ENCODE measurements around the gene LAPTM5. TPM values are rescaled to one million over a fixed set of nuclear protein-coding genes. Genes with fewer than 3 reads are reported as not detected.

Gene LAPTM5
- total RNA-seq, 1 experiment from 2014 or later, result not detected

DNA sequence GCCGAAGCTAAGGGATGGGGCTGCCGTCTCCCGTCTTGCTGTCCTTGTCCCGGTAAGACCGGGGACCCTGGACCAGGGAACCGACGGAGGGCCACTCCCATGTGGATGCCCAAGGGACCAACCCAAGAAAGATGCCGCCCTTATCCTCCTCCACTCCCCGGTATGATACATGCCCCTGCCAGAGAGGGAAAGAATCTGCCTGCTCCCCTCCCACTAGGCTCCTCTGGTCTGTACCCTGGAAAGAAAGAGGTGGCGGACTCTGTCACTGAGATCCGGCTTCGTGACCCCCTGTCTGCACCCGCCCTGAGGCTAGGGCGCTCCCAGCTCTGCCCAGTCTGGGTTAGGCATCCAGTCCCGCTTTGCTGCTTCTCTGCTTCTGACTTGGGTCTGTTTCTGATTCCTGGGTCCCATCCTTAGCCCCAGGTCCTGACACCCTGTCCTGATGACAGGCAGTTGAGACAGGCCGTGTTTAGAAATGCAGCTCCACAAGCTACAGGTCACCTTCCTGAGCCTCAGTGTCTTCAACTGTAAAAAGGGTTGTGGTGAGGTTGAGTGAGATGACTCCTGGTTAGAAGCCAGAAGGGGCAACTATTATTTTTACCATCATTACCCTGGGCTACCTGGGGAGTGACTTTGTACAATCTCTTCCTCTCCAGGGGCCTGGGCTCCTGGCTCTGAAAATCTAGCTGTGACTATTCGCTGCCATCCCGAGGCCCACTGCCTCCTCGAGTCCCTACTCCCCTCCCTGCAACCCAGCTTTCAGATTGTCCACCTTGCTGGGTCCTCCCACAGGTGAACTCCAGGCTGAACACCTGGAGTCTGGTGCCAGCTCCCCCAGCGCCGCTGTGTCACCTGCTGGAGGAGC, 37.9 kb downstream of the LAPTM5 start:
- Histone ChIP-seq H3K27ac (ENCODE audit: low read depth, low read length, poor library complexity, severe bottlenecking) (no peak overlapping the region), H3K4me3 (ENCODE audit: low read depth, low read length, poor library complexity, severe bottlenecking) (peak overlapping the region; percentile 64), H3K4me1 (ENCODE audit: insufficient read depth, low read length, poor library complexity, severe bottlenecking) (peaks cover 5% of the 10 kb centered on the region), H3K9me3 (ENCODE audit: low read depth, low read length, poor library complexity, severe bottlenecking) (peaks cover 7% of the 10 kb centered on the region), H3K36me3 (ENCODE audit: insufficient read depth, low read length, poor library complexity, severe bottlenecking) (no peaks in the 10 kb centered on the region), H3K27me3 (replicated peaks; ENCODE audit: insufficient read depth, low read depth, low read length, poor library complexity) (no peaks in the 10 kb centered on the region)
- POLR2A ChIA-PET (ENCODE audit: low non-redundant PET), result no interaction called here
- BruUV-seq (replicated peaks), result TSS peak; percentile 50
- CTCF ChIA-PET, result interaction anchor here (0.7 to 2.1 kb wide), 7 partner anchors 59 to 211 kb away, joined by 3 to 56 read pairs (median 10); no protein-coding TSS in a partner anchor
- TF ChIP-seq EZH2 (IDR thresholded peaks at IDR 0.05; ENCODE audit: borderline replicate concordance, low read depth, low read length, poor library complexity, severe bottlenecking) (no peak), CTCF (conservative IDR thresholded peaks at IDR 0.05; ENCODE audit: low read depth, low read length) (no peak)
- DNase-seq (ENCODE audit: low spot score), result no peak
- intact Hi-C loops (cut with micrococcal nuclease; ENCODE audit: unreplicated experiment), result loop anchor here (1.0 to 5.0 kb wide), 3 partner anchors 60 to 208 kb away; no protein-coding TSS in a partner anchor

- ChIA-PET CTCF (interaction anchor here (0.6 to 2.1 kb wide), 11 partner anchors 60 to 1391 kb away, joined by 3 to 56 read pairs (median 5); no protein-coding TSS in a partner anchor), POLR2A (ENCODE audit: low non-redundant PET) (interaction anchor here (0.6 to 0.7 kb wide), 3 partner anchors 82 to 1537 kb away, joined by 3 to 15 read pairs (median 4); partner anchors contain the start of gene SRSF4)
- H3K27me3 ChIP-seq (replicated peaks; ENCODE audit: insufficient read depth, low read depth, low read length, poor library complexity), result no peaks in the 10 kb centered on the region
- intact Hi-C loops (cut with micrococcal nuclease; ENCODE audit: unreplicated experiment), result loop anchor here (1.0 to 5.0 kb wide), 3 partner anchors 60 to 208 kb away; no protein-coding TSS in a partner anchor
- peak overlapping the region; percentile 92 for H3K27ac ChIP-seq (ENCODE audit: low read depth, low read length, poor library complexity, severe bottlenecking)
- no peaks in the 10 kb centered on the region for H3K36me3 ChIP-seq (ENCODE audit: insufficient read depth, low read length, poor library complexity, severe bottlenecking)
- BruUV-seq (replicated peaks), result no TSS peak
- TF ChIP-seq EZH2 (IDR thresholded peaks at IDR 0.05; ENCODE audit: borderline replicate concordance, low read depth, low read length, poor library complexity, severe bottlenecking) (no peak), CTCF (conservative IDR thresholded peaks at IDR 0.05; ENCODE audit: low read depth, low read length) (peak; percentile 94)
- peaks cover 5% of the 10 kb centered on the region for H3K4me1 ChIP-seq (ENCODE audit: insufficient read depth, low read length, poor library complexity, severe bottlenecking)
- H3K4me3 ChIP-seq (ENCODE audit: low read depth, low read length, poor library complexity, severe bottlenecking), result peak overlapping the region; percentile 64
- peak; percentile 96 for DNase-seq (ENCODE audit: low spot score)
- H3K9me3 ChIP-seq (ENCODE audit: low read depth, low read length, poor library complexity, severe bottlenecking), result peaks cover 7% of the 10 kb centered on the region
Observed at GRCh38 chr1:30718636-30719405, 38.8 kb downstream of the LAPTM5 start.

- POLR2A ChIA-PET (ENCODE audit: low non-redundant PET), result interaction anchor here (0.6 to 0.7 kb wide), 2 partner anchors 83 to 1536 kb away, joined by 3 to 4 read pairs; partner anchors contain the start of gene SRSF4
- TF ChIP-seq CTCF (conservative IDR thresholded peaks at IDR 0.05; ENCODE audit: low read depth, low read length) (no peak), EZH2 (IDR thresholded peaks at IDR 0.05; ENCODE audit: borderline replicate concordance, low read depth, low read length, poor library complexity, severe bottlenecking) (no peak)
Observed at GRCh38 chr1:30718091-30718635, 39.4 kb downstream of the LAPTM5 start.

More at GRCh38 chr1:30718091-30718635, 39.4 kb downstream of the LAPTM5 start:
- peak; percentile 98 for DNase-seq (ENCODE audit: low spot score)
- CTCF ChIA-PET, result interaction anchor here (0.6 to 2.1 kb wide), 11 partner anchors 61 to 1391 kb away, joined by 3 to 56 read pairs (median 6); no protein-coding TSS in a partner anchor
- Histone ChIP-seq H3K4me3 (ENCODE audit: low read depth, low read length, poor library complexity, severe bottlenecking) (peak overlapping the region; percentile 64), H3K27me3 (replicated peaks; ENCODE audit: insufficient read depth, low read depth, low read length, poor library complexity) (no peaks in the 10 kb centered on the region), H3K4me1 (ENCODE audit: insufficient read depth, low read length, poor library complexity, severe bottlenecking) (peaks cover 5% of the 10 kb centered on the region), H3K27ac (ENCODE audit: low read depth, low read length, poor library complexity, severe bottlenecking) (peak overlapping the region; percentile 30), H3K36me3 (ENCODE audit: insufficient read depth, low read length, poor library complexity, severe bottlenecking) (no peaks in the 10 kb centered on the region), H3K9me3 (ENCODE audit: low read depth, low read length, poor library complexity, severe bottlenecking) (peaks cover 7% of the 10 kb centered on the region)
- intact Hi-C loops (cut with micrococcal nuclease; ENCODE audit: unreplicated experiment), result loop anchor here (5.0 kb wide), 1 partner anchor 209 kb away; no protein-coding TSS in a partner anchor
- no TSS peak for BruUV-seq (replicated peaks)

Data from A673 (cell line).